WI38 (cell line): ENCODE results near the gene TDRD9.

Experiments
- H3K4me3 ChIP-seq: 2 replicates; pipeline ENCODE4 v1.5.1; 2011; ENCODE audit warnings: low read depth, mild to moderate bottlenecking, control low read depth, low read length
- TF ChIP-seq, protein P1 (sequence below): IDR thresholded peaks from 2 replicates; pipeline ENCODE4 v1.5.1; 2012; ENCODE audit warnings: low read depth, mild to moderate bottlenecking, control low read depth, low read length

Gene TDRD9

DNA sequence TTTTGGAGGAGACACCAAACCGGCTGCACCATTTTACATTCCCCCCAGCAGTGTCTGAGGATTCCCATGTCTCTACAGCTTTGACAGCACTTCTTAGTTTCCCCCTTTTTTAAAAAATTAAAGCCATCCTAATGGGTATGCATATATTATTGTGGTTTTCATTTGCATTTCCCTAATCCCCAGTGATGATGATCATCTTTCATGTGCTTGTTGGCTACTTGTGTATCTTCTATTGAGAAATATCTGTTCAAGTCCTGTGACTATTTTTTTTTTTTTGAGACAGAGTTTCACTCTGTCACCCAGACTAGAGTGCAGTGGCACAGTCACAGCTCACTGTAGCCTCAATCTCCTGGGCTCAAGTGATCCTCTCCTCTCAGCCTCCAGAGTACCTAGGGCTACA lies 134.0 kb downstream of the TDRD9 start:
- no peak overlapping the region for H3K4me3 ChIP-seq
- TF ChIP-seq, protein P1, sequence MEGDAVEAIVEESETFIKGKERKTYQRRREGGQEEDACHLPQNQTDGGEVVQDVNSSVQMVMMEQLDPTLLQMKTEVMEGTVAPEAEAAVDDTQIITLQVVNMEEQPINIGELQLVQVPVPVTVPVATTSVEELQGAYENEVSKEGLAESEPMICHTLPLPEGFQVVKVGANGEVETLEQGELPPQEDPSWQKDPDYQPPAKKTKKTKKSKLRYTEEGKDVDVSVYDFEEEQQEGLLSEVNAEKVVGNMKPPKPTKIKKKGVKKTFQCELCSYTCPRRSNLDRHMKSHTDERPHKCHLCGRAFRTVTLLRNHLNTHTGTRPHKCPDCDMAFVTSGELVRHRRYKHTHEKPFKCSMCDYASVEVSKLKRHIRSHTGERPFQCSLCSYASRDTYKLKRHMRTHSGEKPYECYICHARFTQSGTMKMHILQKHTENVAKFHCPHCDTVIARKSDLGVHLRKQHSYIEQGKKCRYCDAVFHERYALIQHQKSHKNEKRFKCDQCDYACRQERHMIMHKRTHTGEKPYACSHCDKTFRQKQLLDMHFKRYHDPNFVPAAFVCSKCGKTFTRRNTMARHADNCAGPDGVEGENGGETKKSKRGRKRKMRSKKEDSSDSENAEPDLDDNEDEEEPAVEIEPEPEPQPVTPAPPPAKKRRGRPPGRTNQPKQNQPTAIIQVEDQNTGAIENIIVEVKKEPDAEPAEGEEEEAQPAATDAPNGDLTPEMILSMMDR, result no peak

DNA sequence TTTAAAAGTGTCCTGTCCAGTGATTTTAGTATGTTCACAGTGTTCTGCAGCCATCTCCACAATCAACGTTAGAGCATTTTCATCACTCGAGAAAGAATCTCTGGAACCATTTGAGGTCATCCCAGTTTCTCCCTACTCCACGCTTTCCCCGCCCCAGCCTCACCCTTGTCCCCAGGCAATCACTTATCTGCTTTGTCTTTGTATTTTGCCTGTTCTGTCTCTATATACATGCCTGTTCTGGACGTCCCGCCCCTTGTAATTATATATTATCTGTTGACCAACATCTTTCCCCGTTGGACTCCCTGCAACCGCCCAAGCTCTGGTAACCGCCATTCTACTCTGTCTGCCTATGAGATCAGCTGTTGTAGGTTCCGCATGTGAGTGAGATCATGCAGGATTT lies 135.7 kb downstream of the TDRD9 start:
- TF ChIP-seq, protein P1, result no peak
- H3K4me3 ChIP-seq, result no peak overlapping the region

DNA sequence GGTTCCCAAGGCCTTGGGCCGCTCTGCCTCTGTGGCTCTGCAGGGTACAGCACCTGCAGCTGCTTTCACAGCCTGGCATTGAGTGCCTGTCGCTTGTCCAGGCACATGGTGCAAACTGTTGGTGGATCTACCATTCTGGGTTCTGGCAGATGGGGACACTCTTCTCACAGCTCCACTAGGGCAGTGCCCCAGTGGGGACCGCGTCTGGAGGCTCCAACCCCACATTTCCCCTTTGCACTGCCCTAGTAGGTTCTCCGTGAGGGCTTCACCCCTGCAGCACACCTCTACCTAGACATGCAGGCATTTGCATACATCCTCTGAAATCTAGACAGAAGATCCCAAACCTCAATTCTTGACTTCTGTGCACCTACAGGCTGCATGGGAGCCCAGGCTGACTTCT lies 138.0 kb downstream of the TDRD9 start:
- H3K4me3 ChIP-seq, result no peak overlapping the region
- TF ChIP-seq, protein P1, result no peak

DNA sequence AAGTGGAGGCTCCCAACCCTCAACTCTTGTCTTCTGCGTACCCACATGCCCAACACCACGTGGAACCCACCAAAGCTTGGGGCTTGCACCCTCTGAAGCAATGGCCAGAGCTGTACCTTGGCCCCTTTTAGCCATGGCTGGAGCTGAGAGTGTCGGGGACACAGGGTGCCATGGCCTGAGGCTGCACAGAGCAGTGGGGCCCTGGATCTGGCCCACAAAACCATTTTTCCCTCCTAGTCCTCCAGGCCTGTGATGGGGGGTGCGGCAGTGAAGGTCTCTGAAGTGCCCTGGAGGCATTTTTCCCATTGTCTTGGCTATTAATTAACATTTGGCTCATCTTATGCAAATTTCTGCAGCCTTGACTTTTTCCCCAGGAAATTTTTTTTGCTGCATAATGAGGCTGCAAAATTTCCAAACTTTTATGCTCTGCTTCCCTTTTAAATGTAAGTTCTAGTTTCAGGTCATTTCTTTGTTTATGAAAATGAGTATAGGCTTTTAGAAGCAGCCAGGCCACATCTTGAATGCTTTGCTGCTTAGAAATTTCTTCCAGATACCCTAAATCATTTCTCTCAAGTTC lies 138.6 kb downstream of the TDRD9 start:
- H3K4me3 ChIP-seq, result no peak overlapping the region
- TF ChIP-seq, protein P1, result no peak

DNA sequence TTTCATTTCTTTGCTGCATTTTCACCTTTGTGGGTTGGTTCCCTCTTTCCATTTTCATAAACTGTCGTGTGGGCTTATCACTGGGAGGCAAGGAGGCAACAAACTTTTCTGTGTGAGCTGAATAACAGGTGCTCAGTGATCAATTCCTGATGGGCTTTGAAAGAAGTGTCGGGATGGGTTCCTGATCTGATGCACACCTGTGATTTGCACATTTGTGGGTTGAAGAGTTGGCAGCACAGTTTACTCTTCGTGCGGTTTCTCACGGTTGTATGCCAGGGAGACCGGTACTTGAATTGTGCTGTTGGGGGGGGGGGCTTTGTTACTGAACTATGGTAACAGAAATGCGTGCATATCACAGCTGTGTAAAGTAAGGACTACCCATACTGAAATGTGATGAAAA lies 141.3 kb downstream of the TDRD9 start:
- H3K4me3 ChIP-seq, result no peak overlapping the region
- TF ChIP-seq, protein P1, result no peak

DNA sequence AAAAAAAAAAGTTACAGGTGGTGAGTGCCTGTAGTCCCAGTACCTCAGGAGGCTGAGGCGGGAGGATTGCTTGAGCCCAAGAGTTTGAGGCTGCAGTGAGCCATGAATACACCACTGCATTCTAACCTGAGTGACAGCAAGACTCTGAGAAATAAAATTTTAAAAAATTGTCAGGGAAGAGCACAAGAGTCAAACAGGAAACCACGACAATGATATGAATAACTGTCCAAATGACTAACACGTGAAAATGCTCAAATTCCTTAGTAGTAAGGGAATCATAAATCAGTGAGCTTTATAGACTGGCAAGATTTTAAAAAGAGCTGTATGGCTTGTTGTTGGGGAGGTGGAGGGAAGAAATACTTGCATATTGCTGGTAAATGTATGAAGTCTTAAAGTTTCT lies 144.3 kb downstream of the TDRD9 start:
- no peak overlapping the region for H3K4me3 ChIP-seq
- TF ChIP-seq, protein P1, result no peak

DNA sequence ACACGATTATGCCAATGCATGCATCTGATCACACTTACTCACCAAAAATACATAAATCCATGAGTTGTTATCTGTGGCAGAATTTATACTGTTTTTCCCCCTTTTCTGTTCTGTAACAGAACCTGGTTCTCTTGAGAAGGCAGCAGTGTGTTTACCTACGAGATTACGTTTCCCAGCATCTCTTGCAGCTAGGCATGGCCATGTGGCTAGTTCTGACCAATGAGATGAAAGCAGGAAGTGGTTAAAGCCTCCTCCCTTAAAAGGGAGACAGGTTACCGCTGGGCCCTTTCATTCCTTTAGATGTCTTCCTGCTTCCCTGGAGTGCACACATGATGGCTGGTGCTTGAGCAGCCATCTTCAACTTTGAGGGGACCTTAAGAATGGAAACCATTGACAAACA lies 145.5 kb downstream of the TDRD9 start:
- TF ChIP-seq, protein P1, result no peak
- H3K4me3 ChIP-seq, result no peak overlapping the region
